Right renal cortex interstitium (tissue), 3 donors: Measurements from ENCODE around the gene GNGT1. TPM values are rescaled to one million over a fixed set of nuclear protein-coding genes. Genes with fewer than 3 reads are reported as not detected.

ENCODE experiments used
- DNase-seq, 3 donors: peaks; one replicate each; pipeline ENCODE4 v3.0.0-alpha.2; 2013; ENCODE audit warnings: low read depth in 3 of 3, low spot score in 2 of 3
- polyA plus RNA-seq, 3 donors: library from polyadenylated mRNA; unstranded; fragments of 120-200 nt; gene quantifications; one replicate each; pipeline ENCODE4 v1.2.1, GENCODE V29; 2013; ENCODE audit not compliant: insufficient read length in 3 of 3

GNGT1 gene
- polyA plus RNA-seq: under 1 TPM in 1 of 3 donors, not detected in 2; 0.24 TPM

DNA sequence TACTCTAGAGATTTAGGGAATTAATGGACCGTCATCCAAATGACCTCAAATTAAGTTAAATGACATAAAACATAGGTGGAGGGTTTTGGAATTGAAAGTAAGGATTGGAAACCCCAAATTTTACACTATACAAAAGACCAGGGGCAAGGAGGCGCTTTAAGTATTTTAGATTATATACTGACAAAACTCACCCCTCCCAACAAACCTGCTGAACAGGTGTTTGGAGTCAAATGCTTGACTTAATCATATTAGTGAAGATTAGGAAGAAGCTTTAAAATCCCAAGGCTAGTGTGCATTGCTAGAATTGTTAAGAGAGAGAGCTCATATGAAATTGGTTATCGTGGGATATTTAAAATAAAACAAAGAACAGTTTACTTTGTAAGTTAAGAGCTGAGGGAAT is at the start of gene GNGT1:
Gene GNGT1 (plus strand): TSS at position 301 of the 400 bp plus-strand sequence. CDS start 180 bp downstream, outside the sequence.
- no peak for DNase-seq

DNA sequence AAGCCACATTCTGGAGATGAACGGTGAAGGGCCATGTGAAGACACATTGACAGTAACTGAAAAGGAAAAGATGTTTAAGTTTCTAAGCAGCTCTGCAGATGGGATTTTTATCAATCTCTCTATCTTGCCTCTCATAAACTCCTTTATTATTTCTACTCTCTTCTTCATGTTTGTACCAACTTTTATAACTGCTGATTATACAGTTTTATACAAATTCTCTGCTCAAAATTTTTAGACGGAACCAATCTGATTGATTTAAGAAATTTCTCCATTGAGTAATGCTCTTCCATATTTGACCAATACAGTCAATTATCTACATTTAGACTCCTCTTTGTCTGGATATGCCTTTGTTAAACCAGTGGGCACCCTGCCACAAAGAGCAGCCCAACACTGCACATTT is 47.5 kb upstream of the GNGT1 start:
- DNase-seq: no peak

DNA sequence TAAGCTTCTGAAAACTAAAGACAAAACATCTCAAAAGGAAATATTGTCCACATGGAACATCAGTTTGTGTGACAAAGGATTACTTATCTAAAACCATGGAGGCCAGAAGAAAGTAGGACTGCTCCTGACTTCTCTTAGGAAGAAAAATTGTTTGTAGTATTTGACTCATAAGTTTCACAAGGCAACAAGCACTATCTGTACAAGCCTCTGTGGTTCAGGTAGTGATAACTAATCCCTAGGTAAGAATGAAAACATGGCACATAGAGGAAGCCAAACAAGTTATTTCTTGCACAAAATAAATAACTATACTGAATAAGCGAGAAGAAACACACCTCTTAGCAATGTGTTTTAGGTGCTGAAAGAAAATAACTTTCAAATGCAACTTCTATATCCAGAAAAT is 46.1 kb upstream of the GNGT1 start:
- no peak for DNase-seq

DNA sequence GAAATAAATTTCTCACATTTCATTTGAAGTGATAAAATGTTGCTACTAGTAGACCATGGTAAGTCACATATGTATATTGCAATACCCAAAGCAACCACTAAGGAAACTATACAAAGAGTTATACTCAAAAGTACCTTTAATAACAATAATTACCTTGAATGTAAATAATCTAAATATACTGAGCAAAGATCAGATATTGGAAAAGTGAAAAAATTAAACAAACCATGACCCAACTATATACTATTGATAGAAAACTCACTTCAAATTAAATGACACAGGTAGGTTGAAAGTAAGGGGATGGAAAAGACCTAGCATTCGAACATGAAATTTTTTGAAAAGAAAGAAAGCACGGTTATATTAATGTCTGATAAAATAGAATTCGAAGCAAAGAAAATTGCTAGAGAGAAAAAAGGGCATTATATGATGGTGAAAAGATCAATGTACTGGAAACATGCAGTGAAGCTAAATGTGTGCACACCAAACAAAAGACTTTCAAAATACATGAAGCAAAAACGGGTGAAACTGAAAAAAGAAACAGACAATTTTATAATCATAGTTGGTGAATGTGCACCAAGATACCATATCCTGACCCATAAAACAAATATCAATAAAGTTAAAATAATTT is 44.9 kb upstream of the GNGT1 start:
- DNase-seq: no peak

DNA sequence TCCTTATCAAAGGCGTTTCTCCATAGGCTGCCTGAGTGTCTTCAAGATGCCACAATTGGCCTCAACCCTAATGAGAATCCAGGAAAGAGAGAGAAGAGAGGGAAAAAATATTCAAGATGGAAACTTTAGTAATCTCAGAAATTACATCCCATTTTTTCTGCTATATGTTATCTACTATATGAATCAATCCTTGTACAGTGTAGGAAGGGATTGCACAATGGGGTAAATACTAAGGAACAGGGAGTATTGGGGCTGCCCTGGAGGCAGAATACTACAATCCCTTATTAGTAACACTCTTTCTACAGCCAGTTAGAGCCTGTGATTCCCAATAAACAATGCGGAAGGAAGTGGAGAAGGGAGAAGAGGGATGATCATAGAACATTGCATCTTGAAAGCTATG is 43.7 kb upstream of the GNGT1 start:
- no peak for DNase-seq

DNA sequence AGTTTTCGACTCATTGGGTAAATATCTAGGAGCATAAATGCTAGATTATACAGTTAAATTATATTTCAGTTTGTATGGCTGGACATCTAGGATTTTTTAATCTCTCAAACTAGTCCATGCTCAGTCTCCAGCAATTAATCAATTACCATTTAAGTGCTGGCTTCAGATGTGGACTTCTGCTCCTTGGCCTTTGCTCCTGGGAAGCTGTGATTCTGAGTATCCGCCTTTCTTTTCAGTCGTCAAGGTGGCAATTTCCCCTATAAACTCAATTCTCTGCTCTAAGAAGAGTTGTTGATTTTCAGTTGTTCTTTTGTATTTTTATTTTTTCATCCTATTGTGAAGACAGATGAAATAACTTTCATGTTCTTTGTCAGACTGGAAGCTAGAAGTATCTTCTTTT is 39.5 kb upstream of the GNGT1 start:
- DNase-seq: no peak

DNA sequence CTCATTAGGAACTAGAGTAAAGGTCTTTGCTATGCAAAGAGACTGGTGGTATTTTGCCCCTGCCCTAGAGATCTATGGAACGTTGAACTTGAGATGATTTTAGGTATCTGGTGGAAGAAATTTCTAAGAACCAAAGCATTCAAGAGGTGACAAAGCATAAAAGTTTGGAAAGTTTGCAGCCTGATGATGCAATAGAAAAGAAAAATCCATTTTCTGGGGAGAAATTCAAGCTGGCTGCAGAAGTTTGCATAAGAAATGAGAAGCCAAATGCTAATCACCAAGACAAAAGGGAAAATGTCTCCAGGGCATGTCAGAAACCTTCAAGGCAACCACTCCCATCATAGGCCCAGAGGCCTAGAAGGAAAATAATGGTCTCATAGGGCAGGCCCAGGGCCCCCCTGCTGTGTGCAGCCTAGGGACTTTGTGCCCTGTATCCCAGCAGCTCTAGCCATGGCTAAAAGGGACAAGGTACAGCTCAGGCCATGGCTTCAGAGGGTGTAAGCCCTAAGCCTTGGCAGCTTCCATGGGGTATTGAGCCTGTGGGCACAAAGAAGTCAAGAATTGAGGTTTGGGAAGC is 32.3 kb upstream of the GNGT1 start:
- DNase-seq: no peak

DNA sequence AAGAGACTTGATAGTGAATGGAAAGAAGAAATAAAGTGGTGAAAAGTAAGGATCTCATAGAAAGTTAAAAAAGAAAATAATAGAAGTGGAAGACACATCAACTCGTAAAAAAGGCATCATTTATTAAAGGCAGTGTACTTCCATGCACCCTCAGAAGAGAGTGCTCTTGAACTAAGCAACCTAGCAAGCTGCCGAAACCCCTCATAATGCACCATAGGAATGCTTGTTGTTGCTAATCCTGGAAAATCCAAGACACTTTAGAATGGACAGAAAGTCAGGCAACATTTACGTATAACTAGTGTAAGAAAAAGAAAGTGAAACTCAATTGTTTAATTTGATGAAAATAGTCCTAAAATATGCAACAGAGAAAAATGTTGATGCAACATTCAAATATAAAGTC is 28.6 kb upstream of the GNGT1 start:
- no peak for DNase-seq

DNA sequence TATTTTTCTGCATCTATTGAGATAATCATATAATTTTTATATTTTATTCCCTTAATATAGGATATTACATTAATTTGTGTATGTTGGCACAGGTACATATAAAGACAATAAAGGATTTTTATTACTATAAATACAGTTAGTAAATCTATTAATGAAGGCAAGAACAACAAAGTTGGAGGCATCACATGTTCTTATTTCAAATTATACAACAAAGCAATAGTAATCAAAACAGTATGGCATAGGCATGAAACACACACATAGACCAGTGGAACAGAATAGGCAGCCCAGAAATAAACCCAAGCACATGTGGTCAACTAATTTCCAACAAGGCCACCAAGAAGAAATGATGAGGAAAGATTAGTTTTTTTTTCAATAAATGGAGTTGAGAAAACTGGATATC is 27.0 kb upstream of the GNGT1 start:
- DNase-seq: no peak

DNA sequence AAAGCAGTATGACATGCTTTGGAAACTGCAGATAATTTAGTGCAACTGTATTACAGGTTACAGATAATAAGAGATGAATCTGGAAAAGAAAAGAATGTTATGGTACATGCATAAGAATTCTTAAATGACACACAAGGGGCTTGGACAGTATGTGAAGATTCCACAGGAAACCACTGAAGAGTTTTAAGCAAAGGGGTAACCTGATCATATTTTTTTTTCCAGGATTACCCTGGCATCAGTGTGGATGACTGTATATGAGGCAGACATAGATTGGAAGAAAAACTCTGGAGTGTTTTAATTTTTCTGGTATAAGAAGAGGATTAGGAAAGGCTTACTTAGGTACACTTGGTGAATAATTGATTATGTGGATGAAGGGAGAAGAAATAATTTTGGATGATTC is 23.9 kb upstream of the GNGT1 start:
- DNase-seq: no peak

DNA sequence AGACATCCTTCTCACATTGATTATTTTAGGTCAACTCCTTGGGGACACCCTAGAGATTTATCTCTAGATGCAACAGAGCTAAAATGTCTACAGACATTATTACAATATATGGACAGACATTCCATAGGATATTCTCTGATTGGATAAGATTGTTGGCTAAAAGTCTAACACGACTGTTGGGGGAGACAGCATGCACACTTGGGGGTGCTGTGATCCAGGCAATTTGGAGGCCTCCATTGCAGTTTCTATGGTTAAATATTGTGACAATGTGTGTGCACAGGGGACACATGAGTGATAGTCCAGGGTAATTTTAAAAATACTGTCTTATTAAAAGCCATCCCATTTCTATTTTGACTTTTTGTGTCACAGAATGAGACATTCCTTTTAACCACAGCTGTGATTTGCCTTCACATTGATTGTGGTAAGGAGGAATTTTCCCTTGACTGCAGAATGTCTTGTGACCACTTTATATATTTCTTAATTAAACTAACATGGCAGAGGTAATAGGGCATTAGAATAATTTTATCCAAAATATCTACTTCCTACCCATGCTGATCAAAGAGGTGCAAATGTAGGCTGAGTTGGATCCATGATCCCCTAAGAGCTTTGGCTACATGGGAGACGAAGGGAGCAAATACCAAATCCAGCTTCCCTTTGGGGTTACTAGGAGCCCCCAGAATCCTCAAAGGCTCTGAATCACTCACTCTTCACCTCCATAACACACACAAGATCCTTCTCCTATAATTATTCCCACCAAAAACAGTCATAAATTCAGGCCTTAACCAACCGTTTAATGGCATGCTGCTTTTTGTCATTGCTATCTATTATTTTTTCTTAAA is 23.1 kb upstream of the GNGT1 start:
- no peak for DNase-seq

DNA sequence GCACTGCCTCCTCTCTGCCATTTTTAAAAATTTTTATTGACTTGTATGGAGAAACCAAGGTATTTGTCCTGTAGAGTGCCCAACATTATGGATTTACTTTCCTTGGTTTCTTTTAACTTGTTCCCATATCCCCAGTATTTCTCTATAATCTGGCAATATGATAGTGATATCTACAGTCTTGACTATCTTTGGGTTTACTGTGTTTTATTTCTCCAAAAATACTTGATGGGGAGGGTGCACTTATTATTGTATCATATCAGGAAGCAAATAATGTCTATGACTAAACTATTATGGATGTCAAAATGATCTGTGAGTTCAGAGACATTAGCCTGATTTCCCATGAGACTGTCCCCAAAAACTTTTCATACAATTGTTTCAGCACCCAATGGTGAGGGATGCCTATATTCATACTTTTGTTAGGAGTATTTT is 22.4 kb upstream of the GNGT1 start:
- DNase-seq: no peak

DNA sequence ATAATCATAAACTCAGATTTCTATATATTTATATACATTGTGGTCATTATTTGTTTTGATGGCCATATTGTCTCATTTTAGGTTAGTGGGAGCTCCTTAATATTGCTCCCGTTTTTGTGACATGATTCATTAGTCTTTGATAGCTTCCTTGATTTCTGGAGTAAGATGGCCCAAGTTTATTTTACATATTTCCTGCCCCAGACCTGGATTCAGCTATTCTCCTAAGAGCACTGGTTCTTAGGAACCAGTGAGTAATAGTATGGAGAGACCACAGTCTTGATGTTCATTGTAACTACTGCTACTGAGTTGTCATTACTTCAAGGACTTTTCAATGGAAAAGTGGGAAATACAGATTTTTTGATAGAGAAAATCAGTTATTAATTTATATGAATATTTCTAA is 21.8 kb upstream of the GNGT1 start:
- no peak for DNase-seq

DNA sequence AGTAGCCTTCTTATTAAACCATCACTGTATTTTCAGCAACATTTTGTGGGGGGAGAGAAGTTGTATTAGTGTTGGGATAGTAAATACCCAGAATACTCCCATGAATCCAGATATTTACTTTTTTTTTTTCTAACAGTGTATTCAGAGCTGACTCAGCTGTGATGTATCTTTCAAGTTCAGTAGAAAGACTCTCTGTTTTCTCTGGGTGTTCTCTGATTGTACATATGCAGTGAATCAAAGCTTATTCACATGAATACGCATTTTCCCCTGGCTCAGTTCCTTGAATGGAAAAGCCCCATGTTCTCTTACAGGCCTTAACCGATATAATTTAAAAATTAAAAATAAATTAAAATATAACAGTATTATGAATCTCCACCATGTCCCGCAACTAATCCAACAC is 17.1 kb upstream of the GNGT1 start:
- DNase-seq: no peak

DNA sequence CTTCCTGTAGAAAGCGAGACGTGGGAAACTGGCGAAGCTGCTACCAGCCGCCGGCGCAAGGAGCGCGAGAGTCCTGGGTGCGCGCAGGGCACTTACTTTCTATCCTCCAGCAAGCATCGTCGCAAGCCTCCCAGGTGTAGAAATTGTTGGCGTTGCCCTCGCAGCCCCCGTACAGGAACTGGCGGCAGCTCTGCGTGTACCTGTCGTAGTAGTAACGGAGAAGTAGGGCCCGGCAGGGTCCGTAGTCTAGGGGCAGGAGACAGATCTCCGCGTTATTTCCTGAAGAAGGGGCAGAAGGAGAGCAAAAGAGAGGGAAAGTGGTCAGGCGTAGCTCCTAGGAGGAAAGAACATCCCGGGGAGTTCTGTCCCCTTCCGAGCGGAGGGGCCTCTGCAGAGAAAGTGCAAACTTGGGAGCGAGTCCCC is 16.3 kb upstream of the GNGT1 start:
- peak; percentile 29 to 41 (median 30) for DNase-seq

DNA sequence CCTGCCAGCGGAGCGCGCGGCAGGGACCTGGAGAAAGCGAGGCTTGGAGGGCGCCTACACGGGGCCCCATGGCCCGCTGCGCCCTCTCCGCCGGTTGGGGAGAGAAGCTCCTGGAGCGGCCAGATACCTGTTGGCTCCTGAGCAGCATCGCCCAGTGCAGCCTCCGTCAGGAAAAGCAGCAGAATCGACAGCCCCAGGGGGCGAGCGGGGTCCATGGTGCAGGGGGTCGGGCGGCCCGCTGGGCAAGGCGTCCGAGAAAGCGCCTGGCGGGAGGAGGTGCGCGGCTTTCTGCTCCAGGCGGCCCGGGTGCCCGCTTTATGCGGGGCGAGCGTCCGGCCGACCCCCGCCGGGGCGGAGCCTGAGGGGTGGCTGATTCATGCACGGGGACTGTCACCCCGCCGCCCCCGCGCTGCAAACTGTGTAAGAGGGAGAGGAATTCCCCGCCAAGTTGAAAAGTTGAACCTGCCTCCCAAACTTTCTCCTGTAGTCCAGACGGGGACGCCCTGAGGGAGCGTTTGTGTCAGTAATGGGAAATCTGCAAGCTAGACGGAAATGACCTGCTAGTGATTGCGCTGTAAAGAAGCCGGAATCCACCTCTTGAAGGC is 15.8 kb upstream of the GNGT1 start, which contains the start of gene TFPI2:
Gene TFPI2 (minus strand): TSS at position 290 of the 605 bp plus-strand sequence. CDS start 75 bp downstream, at position 215.
- DNase-seq: peak; percentile 31 to 56 (median 33)

DNA sequence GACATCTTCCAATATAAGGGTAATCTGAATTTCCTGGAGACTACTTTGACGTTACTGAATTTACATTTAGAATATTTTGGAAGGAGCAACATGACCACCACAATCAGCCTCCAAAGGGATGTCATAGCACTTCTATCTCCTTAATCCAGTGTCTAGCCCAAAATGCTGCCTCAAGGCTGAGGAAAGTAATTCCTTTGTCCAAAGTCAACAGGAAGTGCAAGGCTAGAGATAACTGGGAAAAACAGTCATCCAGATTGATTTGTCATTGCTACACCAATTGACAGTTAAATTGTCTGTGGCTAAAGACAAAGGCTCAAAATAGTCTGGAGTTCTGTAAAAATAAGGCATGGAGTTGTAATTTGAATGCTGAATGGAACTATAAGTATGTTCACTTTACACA is 11.9 kb upstream of the GNGT1 start:
- DNase-seq: no peak

DNA sequence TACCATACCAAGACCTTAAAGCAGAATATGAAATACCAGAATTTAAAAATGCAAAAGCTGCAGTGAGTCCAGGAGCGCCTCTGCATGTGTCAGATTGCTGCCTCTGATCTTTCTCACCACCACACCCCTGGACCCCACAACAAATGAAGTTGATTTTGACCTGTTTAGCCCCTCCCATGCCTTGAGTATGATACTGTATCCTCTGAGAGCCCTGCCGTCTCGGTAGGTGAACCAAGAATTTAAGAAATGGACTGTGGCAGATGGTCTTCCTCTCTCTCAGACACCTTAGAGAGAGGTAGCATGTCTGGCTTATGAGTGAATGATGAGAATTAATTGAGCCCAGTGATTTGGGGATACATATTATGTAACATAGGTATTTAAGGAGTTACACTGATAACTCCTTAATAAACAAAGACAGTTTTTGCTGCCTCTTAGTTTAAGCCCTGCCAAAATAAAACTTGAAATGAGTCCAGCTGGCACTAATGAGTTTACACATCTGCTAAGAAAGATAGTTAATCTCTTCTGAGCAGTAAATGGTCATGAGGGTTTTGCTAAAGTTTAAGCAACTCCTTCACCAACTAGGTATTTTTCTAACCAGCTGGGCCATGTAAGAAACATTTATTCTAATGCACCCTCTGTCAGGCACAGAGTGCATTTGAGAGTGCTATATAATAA is 11.3 kb upstream of the GNGT1 start:
- DNase-seq: no peak

DNA sequence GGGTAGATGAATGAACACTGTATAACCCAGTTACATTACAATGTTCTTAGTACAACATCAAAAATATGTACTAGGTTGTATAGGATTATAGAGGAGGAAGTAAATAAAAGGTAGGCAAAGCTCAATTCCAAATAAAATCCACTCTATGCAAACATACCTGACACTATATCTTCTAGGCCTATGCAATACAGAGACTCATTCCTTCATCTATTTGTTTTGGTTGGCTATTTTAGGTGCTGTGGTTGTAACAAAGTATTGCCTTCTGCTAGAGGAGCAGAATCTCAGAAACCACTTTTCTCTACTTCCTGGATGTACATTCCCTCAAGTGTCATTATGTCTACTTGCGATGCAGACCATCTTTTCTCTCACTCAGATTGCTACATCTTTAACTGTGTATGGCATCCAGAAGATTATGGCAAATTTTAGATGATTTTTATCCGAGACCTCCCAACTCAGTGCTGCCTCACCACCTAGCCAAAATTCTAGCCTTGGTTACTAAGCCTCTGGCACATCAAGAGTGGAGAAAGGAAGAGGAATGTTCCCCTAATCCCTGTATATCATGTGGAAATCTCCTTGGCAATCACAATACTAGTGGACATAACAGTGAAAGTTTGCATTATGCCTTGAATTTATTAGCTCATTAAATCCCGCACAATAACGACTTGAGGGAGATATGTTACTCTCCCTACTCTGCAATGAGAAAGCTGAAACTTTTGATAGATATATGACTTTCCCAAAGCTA is 10.3 kb upstream of the GNGT1 start:
- DNase-seq: no peak

DNA sequence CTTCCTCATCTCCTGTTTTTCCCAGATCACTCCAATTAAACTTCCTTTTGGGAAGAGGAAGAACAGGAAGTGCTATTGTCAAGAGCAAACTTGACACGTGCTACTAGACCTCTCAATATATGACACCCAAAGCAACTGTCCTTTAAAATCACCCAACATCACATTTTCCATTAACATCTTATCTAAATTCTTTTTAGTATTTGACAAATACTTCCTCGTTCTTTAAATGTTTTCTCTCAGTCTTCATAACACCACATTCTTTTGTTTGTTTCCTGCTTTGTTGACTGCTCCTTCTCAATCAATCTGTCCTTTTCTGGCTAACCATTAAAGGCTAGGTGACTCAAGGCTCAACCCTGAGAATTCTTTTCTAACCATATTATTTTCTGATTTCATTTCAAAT is 8.7 kb upstream of the GNGT1 start:
- no peak for DNase-seq
